Fibroblast of lung (primary cell): Measurements from ENCODE around the gene KRTAP1-5. TPM values are rescaled to one million over a fixed set of nuclear protein-coding genes. Genes with fewer than 3 reads are reported as not detected.
A peak's percentile ranks its signal among the peaks of the same experiment; 100 is the strongest.
"Not testable (repeated sequence)": the region's sequence is repeated elsewhere in the genome, so short reads cannot be mapped to it uniquely, and the experiment has no call there.

Experiments
- DNase-seq, 2 donors: peaks; one replicate each; pipeline versions ENCODE4 v3.0.0 to v3.0.0-alpha.2; 2010; ENCODE audit warnings: low read depth in 2 of 2
- H2AFZ ChIP-seq: 2 replicates; pipeline ENCODE4 v1.5.1; 2012; ENCODE audit warnings: low read length, control low read depth, inconsistent platforms
- H3K27ac ChIP-seq: 2 replicates; pipeline ENCODE4 v1.5.1; 2011; ENCODE audit warnings: low read length, control low read depth; ENCODE audit not compliant: insufficient read depth
- H3K27me3 ChIP-seq: 2 replicates; pipeline ENCODE4 v1.5.1; 2011; ENCODE audit warnings: mild to moderate bottlenecking, low read length; ENCODE audit not compliant: control insufficient read depth, insufficient read depth
- H3K36me3 ChIP-seq: 2 replicates; pipeline ENCODE4 v1.5.1; 2011; ENCODE audit warnings: low read length; ENCODE audit not compliant: control insufficient read depth, insufficient read depth
- H3K4me1 ChIP-seq: 2 replicates; pipeline ENCODE4 v1.5.1; 2011; ENCODE audit warnings: low read length; ENCODE audit not compliant: control insufficient read depth, insufficient read depth; ENCODE audit errors: extremely low read depth
- H3K4me2 ChIP-seq: 2 replicates; pipeline ENCODE4 v1.5.1; 2011; ENCODE audit warnings: low read length, control low read depth; ENCODE audit not compliant: insufficient read depth; ENCODE audit errors: extremely low read depth
- H3K4me3 ChIP-seq, 4 experiments: fragments of 200-600 bp in 1 of 4; sonication (generic) in 1 of 4; replicated peaks in 1 of 4; 2 replicates each; pipeline ENCODE4 v1.5.1; 2011 to 2016; ENCODE audit warnings: low read length in 4 of 4, low read depth in 3 of 4, mild to moderate bottlenecking in 3 of 4, control low read depth in 2 of 4, inconsistent platforms in 1 of 4, mixed read lengths in 1 of 4; ENCODE audit not compliant: insufficient read depth in 1 of 4; ENCODE audit errors: control extremely low read depth in 1 of 4
- H3K79me2 ChIP-seq: 2 replicates; pipeline ENCODE4 v1.5.1; 2012; ENCODE audit warnings: mild to moderate bottlenecking, low read length, inconsistent platforms; ENCODE audit not compliant: control insufficient read depth, insufficient read depth
- H3K9ac ChIP-seq: 2 replicates; pipeline ENCODE4 v1.5.1; 2011; ENCODE audit warnings: mild to moderate bottlenecking, low read length, control low read depth; ENCODE audit not compliant: insufficient read depth
- H3K9me3 ChIP-seq: 2 replicates; pipeline ENCODE4 v1.5.1; 2012; ENCODE audit warnings: low read depth, low read length; ENCODE audit not compliant: control insufficient read depth, insufficient read depth
- H4K20me1 ChIP-seq: 2 replicates; pipeline ENCODE4 v1.5.1; 2011; ENCODE audit warnings: low read length; ENCODE audit not compliant: control insufficient read depth, insufficient read depth; ENCODE audit errors: extremely low read depth
- EZH2 ChIP-seq: IDR thresholded peaks from 2 replicates; pipeline ENCODE4 v1.5.1; 2012; ENCODE audit warnings: low read length, control low read depth, mild to moderate bottlenecking; ENCODE audit errors: missing control alignments
- polyA plus RNA-seq, 2 donors: library from polyadenylated mRNA; depleted of rRNA in 1 of 2; stranded (reverse) in 1 of 2; unstranded in 1 of 2; fragments of >200 nt; gene quantifications; 2 replicates each; pipeline ENCODE4 v1.2.1, GENCODE V29; 2011 to 2012; ENCODE audit warnings: missing spikeins in 1 of 2
- total RNA-seq: library from RNA; depleted of rRNA; stranded (reverse); fragments of >200 nt; gene quantifications from 2 replicates; pipeline ENCODE4 v1.2.1, GENCODE V29; 2014
- TF ChIP-seq, protein P1 (sequence below), 2 donors: IDR thresholded peaks in 1 of 2; conservative IDR thresholded peaks in 1 of 2; 1 replicate in 1 of 2; 2 replicates in 1 of 2; pipeline ENCODE4 v1.5.1; 2011 to 2012; ENCODE audit warnings: low read length in 2 of 2, control low read depth in 1 of 2, inconsistent platforms in 1 of 2, low read depth in 1 of 2, mild to moderate bottlenecking in 1 of 2

KRTAP1-5 gene
- total and polyA plus RNA-seq, 2 donors (not counting 1 experiment from before 2014, with no cell fraction given): 0.17 to 6.2 TPM

DNA sequence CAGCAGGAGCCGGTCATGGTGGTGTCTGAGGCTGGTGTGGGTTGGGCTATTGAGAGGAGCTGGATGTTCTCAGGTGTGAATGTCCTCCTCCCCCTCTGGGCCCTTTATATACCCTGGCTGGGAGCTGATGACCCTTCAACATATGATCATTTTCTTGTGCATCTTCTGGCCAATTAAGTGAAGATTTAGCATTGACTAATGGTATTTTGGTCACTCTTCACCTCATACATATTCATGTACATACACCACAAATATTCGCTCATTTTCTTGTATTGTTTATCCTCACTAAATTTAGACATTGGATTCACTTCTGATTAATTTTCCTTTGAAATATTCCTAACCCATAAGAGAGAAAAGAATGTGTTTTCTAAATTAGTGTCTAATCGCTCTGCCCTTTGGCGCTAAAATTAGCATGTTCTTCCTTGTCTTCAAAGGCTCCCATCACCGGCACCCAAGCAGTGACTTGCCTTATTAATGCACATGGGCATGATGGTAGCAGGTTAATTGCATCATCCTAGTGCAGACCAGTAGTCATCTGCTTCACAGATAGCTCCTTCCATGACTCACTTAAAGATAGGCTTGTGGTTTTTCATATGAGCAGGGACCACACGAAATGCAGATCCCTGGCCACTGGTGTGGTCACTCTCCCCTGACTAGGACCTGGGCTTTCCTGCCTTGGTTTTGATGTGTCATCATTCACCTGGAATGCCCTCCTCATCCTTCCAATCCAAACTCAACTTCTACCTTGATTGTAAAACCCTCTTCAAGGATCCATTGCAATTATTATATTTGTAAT, 39.0 kb upstream of the KRTAP1-5 start, which contains the start of gene KRTAP2-4:
KRTAP2-4 (minus strand) TSS at position 51 of the 796 bp plus-strand sequence; CDS start at position 17, 34 bp downstream.
- Histone ChIP-seq H3K9ac (no peak within 1 kb of the TSS), H3K4me1 (peaks cover 24% of the 10 kb centered on the region)

DNA sequence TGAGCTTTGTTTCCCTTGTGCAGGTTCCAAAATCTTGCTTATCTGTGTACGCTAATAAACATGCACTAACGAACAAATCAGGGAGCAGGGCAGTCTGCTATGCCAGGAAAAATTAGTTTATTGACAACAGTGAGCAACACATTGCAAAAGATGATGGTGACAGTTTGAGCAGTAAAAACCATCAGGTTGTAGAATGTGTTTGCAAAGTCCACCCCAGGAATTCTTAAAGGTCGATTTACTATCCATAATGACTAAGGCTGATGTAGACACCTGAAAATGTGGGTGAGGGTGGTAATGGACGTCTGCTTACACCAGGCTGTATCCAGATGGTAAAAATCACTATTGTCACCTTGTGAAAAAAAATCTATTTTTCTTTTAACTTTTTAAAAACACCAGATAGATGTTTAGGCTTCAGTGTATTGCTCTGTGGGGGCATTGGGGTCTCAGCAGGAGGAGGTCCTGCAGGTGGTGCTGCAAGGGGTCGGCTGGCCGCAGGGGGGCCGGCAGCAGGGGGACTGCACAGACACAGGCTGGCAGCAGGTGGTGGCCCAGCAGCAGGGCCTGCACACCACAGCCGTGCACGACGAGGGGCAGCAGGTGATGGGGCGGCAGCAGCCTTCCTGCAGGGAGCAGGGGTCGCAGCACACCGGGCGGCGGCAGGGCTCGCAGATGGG, 38.1 kb upstream of the KRTAP1-5 start:
- H3K27ac ChIP-seq, H3K27me3 ChIP-seq, H3K36me3 ChIP-seq, H4K20me1 ChIP-seq, H3K9me3 ChIP-seq, H3K4me2 ChIP-seq, H3K9ac ChIP-seq, H2AFZ ChIP-seq, H3K4me3 ChIP-seq, H3K79me2 ChIP-seq, DNase-seq: not testable (repeated sequence)
- peaks cover 29% of the 10 kb centered on the region for H3K4me1 ChIP-seq

More for the DNA sequence above, 39.0 kb upstream of the KRTAP1-5 start, which contains the start of gene KRTAP2-4:
- Histone ChIP-seq H3K4me2 (no peak within 1 kb of the TSS), H3K79me2 (no peaks in the 10 kb centered on the region), H3K4me3 (no peak within 1 kb of the TSS), H3K36me3 (no peaks in the 10 kb centered on the region), H3K9me3 (no peaks in the 10 kb centered on the region), H2AFZ (no peak within 1 kb of the TSS), H3K27ac (peak within 1 kb of the TSS; percentile 46), H3K27me3 (no peaks in the 10 kb centered on the region), H4K20me1 (no peaks in the 10 kb centered on the region)
- peak; percentile 30 to 99 for DNase-seq
- TF ChIP-seq EZH2: no peak
- TF ChIP-seq, protein P1, sequence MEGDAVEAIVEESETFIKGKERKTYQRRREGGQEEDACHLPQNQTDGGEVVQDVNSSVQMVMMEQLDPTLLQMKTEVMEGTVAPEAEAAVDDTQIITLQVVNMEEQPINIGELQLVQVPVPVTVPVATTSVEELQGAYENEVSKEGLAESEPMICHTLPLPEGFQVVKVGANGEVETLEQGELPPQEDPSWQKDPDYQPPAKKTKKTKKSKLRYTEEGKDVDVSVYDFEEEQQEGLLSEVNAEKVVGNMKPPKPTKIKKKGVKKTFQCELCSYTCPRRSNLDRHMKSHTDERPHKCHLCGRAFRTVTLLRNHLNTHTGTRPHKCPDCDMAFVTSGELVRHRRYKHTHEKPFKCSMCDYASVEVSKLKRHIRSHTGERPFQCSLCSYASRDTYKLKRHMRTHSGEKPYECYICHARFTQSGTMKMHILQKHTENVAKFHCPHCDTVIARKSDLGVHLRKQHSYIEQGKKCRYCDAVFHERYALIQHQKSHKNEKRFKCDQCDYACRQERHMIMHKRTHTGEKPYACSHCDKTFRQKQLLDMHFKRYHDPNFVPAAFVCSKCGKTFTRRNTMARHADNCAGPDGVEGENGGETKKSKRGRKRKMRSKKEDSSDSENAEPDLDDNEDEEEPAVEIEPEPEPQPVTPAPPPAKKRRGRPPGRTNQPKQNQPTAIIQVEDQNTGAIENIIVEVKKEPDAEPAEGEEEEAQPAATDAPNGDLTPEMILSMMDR (conservative IDR thresholded peaks at IDR 0.05 in 1 of 2, IDR thresholded peaks at IDR 0.05 in 1 of 2; ENCODE audit: low read depth in 1 of 2, low read length in 2 of 2): no peak

DNA sequence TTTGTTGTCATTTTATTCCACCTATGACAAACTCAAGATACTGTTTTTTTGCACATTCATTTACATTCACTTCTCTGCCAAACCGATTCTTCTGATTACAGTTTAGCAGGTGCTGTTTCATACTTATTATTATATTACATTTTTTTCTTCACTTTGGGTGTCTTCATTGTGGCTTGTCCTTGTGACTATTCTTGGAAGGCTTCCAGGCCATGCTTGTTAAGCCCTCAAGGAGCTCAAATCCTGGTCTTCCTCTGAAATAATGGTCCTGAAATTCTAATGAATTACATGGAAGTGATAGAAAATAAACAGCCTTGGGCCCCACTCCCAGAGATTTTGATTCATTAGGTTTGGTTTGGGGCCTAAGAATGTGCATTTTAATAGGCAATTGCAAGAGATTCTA, 37.3 kb upstream of the KRTAP1-5 start:
- no peaks in the 10 kb centered on the region for H3K79me2 ChIP-seq
- no peaks in the 10 kb centered on the region for H3K36me3 ChIP-seq
- no peak overlapping the region for H3K4me2 ChIP-seq
- no peaks in the 10 kb centered on the region for H4K20me1 ChIP-seq
- no peak for DNase-seq
- TF ChIP-seq, protein P1 (conservative IDR thresholded peaks at IDR 0.05 in 1 of 2, IDR thresholded peaks at IDR 0.05 in 1 of 2; ENCODE audit: low read depth in 1 of 2, low read length in 2 of 2): no peak
- no peak for TF ChIP-seq EZH2
- H3K9me3 ChIP-seq: no peaks in the 10 kb centered on the region
- H3K9ac ChIP-seq: no peak overlapping the region
- H3K27me3 ChIP-seq: no peaks in the 10 kb centered on the region
- H3K4me3 ChIP-seq: no peak overlapping the region
- H2AFZ ChIP-seq: no peak overlapping the region
- peaks cover 36% of the 10 kb centered on the region for H3K4me1 ChIP-seq
- no peak overlapping the region for H3K27ac ChIP-seq
